Measurements from ENCODE around the gene MEF2A. TPM values are rescaled to one million over a fixed set of nuclear protein-coding genes. Genes with fewer than 3 reads are reported as not detected.
"Not testable (repeated sequence)": the region's sequence is repeated elsewhere in the genome, so short reads cannot be mapped to it uniquely, and the experiment has no call there.

Gene MEF2A
- total RNA-seq, 1 experiment from 2014 or later: 21.3 TPM

GRCh38 chr15:99662903-99663302 lies 97.1 kb downstream of the MEF2A start:
- no peaks in the 10 kb centered on the region for H3K79me2 ChIP-seq (ENCODE audit: low read length)
- H3K9me3 ChIP-seq (ENCODE audit: low read length): no peaks in the 10 kb centered on the region
- BruUV-seq (replicated peaks): no TSS peak
- DNase-seq (no peak), ATAC-seq (no peak)
- no peaks in the 10 kb centered on the region for H3K4me1 ChIP-seq (ENCODE audit: insufficient read depth, low read length)
- no peaks in the 10 kb centered on the region for H3K36me3 ChIP-seq (ENCODE audit: low read depth, low read length)
- H2AFZ ChIP-seq (ENCODE audit: low read length): no peak overlapping the region
- ChIA-PET CTCF (no interaction called here), POLR2A (ENCODE audit: unreplicated experiment) (no interaction called here)
- H3K4me3 ChIP-seq (ENCODE audit: low read length): no peak overlapping the region
- H3K9ac ChIP-seq (ENCODE audit: low read length): no peak overlapping the region
- no peak for TF ChIP-seq CTCF (conservative IDR thresholded peaks at IDR 0.05; ENCODE audit: low read depth, low read length)
- TF ChIP-seq EZH2 (IDR thresholded peaks at IDR 0.05; ENCODE audit: low read length, unreplicated experiment): no peak
- TF ChIP-seq EZH2phosphoT487 (IDR thresholded peaks at IDR 0.05; ENCODE audit: borderline replicate concordance, low read length): no peak
- no peaks in the 10 kb centered on the region for H3F3A ChIP-seq (ENCODE audit: low read length, unreplicated experiment)
- no peaks in the 10 kb centered on the region for H4K20me1 ChIP-seq (ENCODE audit: low read length)
- intact Hi-C loops (cut with micrococcal nuclease): no loop called here
- H3K27ac ChIP-seq (ENCODE audit: low read length): no peak overlapping the region
- no peaks in the 10 kb centered on the region for H3K9me2 ChIP-seq (replicated peaks; ENCODE audit: low read length)
- H3K27me3 ChIP-seq (ENCODE audit: low read length): no peaks in the 10 kb centered on the region
- H3K4me2 ChIP-seq (ENCODE audit: low read length): no peak overlapping the region

- intact Hi-C loops (cut with micrococcal nuclease); H3K4me3 ChIP-seq (ENCODE audit: low read length); H3K79me2 ChIP-seq (ENCODE audit: low read length); H4K20me1 ChIP-seq (ENCODE audit: low read length); H3K9me3 ChIP-seq (ENCODE audit: low read length); H3K4me1 ChIP-seq (ENCODE audit: insufficient read depth, low read length); H3K9me2 ChIP-seq (replicated peaks; ENCODE audit: low read length); H3K9ac ChIP-seq (ENCODE audit: low read length); BruUV-seq (replicated peaks); H3K27ac ChIP-seq (ENCODE audit: low read length); H3K4me2 ChIP-seq (ENCODE audit: low read length); H3K36me3 ChIP-seq (ENCODE audit: low read depth, low read length); H2AFZ ChIP-seq (ENCODE audit: low read length); POLR2A ChIA-PET (ENCODE audit: unreplicated experiment); DNase-seq; H3F3A ChIP-seq (ENCODE audit: low read length, unreplicated experiment); ATAC-seq; CTCF ChIA-PET; H3K27me3 ChIP-seq (ENCODE audit: low read length): not testable (repeated sequence)
Measured at GRCh38 chr15:99666073-99666472, 100.3 kb downstream of the MEF2A start.

- H3K9me3 ChIP-seq (ENCODE audit: low read length): no peaks in the 10 kb centered on the region
- no TSS peak for BruUV-seq (replicated peaks)
- intact Hi-C loops (cut with micrococcal nuclease): no loop called here
- H3K9ac ChIP-seq (ENCODE audit: low read length): no peak overlapping the region
- no peak overlapping the region for H3K27ac ChIP-seq (ENCODE audit: low read length)
- H3F3A ChIP-seq (ENCODE audit: low read length, unreplicated experiment): no peaks in the 10 kb centered on the region
- H3K4me3 ChIP-seq (ENCODE audit: low read length): no peak overlapping the region
- CTCF ChIA-PET: no interaction called here
- H3K4me1 ChIP-seq (ENCODE audit: insufficient read depth, low read length): no peaks in the 10 kb centered on the region
- TF ChIP-seq EZH2 (IDR thresholded peaks at IDR 0.05; ENCODE audit: low read length, unreplicated experiment): no peak
- no peak for TF ChIP-seq EZH2phosphoT487 (IDR thresholded peaks at IDR 0.05; ENCODE audit: borderline replicate concordance, low read length)
- no peak for TF ChIP-seq CTCF (conservative IDR thresholded peaks at IDR 0.05; ENCODE audit: low read depth, low read length)
- ATAC-seq: no peak
- H3K4me2 ChIP-seq (ENCODE audit: low read length): no peak overlapping the region
- no peak for DNase-seq
- no peaks in the 10 kb centered on the region; the same call in 1 of the 2 replicates for H3K36me3 ChIP-seq (ENCODE audit: low read depth, low read length)
- no peaks in the 10 kb centered on the region for H4K20me1 ChIP-seq (ENCODE audit: low read length)
- H3K27me3 ChIP-seq (ENCODE audit: low read length): no peaks in the 10 kb centered on the region
- no peaks in the 10 kb centered on the region for H3K9me2 ChIP-seq (replicated peaks; ENCODE audit: low read length)
- POLR2A ChIA-PET (ENCODE audit: unreplicated experiment): no interaction called here
- H2AFZ ChIP-seq (ENCODE audit: low read length): no peak overlapping the region
- H3K79me2 ChIP-seq (ENCODE audit: low read length): no peaks in the 10 kb centered on the region
Measured at GRCh38 chr15:99668533-99669182, 102.9 kb downstream of the MEF2A start.
